HL-60/S4 treated with phorbol 12-myristate 13-acetate at 8.2 ng/mL for 4 days and 3 days (cell line): ENCODE measurements around the gene CDH23.
"Not testable (repeated sequence)": the region's sequence is repeated elsewhere in the genome, so short reads cannot be mapped to it uniquely, and the experiment has no call there.

Experiments used
- in situ Hi-C: fragments of 300-500 bp; cut with MboI; formaldehyde crosslinking; loops from 2 replicates; pipeline ENCODE4 v1.15.0; 2022; ENCODE audit warnings: low sequenced_read_pairs

CDH23 gene

GRCh38 chr10:71396711-71397295, at the start of gene CDH23:
TSS of gene CDH23 (plus strand) at chr10:71396920. CDS start at chr10:71439832, 42,912 bp downstream.
- in situ Hi-C loops, result no loop called here

DNA sequence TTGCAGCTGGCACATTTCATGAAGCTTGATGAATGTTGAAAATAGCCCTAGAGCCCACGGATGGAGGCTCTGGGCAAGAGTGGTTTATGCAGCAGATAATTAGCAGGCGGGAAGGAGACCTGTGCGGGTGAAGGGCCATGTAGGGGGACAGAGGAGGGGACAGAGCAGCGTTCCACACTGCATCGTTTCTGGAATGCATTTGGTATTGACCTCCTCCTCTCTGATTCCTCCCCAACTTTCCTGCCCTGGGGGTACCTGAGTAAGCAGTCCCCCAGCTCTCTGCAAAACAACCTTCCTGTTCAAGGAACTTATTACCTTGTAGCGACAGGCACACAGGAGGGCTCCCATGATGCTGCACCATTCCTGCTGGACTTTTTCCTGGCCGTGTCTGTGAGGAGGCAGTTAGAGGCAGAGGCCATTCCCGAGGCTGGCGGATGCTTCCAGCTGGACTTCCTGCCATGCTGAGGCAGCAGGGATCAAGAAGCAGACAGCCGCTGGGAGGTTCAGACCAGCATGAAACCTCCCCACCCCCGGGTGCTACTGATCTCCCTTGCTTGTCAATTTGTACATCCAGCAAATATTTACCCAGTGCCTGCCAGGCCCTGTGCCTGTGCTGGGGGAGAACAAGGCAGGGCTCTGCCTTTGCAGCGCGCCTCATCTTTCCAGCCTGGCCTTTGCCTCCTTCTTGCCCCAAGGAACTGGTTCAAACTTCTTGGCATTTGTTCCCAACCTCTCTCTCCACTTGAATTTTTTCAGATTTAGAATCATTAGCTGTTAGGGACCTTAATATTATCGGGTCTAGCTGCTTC, 48.9 kb upstream of the CDH23 start:
- in situ Hi-C loops, result no loop called here

DNA sequence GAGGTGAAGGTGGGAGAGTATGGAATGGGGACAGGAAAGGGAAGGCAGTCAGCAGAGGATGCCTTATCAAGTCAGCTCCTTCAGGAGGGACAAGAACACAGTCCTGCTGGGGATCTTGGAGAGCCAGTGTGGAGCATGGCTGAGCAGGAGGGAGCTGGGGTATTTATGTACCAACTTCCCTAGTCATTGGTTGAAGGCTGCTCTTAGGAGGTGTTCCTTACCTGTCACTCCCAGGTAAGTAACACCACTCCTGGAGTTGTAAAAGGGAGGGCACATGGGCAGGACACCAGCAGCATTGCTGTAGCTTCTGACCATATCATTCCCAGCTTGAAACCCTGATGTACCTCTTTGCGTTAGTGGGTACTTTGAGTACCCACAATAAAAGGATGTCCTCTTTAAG, 47.9 kb upstream of the CDH23 start:
- in situ Hi-C loops, result no loop called here

DNA sequence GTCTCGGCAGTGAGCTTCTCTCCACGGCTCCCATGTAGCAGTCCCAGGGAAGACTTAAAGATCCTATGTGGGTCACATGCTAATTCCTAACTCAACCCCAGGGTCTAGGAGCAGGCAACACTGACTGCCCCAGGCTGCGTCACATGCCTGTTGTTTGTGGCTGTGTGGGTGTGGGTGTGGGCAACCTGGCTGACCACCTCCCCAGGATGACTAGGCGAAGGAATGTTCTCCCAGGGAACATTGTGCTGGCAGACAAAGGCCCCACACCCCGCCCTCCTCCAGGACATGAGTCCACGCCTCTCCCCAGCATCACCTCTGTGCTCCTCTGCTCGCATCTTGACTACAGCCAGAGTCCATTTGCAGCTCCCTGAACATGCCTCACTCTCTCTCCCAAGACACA, 47.3 kb upstream of the CDH23 start:
- in situ Hi-C loops, result no loop called here

- in situ Hi-C loops, result no loop called here
These were observed 45.6 kb upstream of the CDH23 start for GRCh38 chr10:71351087-71351486.

GRCh38 chr10:71351628-71352319, 44.9 kb upstream of the CDH23 start:
- in situ Hi-C loops, result no loop called here

DNA sequence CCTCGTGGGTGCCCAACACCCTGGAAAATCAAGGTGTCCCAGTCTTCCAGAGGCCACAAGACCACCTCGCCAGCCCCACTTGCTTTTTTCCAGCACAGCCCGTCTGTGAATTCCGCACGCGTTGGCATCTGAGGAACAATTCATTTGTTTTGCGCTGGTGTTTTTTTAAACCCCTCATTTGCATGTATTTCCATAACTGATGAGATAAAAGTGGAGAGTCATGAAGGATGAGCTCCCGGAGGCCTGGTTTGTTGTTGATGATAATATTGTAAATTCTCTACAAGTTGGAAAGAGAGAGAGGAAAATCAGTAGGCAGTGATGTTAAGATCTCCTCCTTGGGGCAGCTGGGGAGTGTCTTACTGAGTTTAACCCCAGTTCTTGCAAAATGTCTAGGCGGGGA, 43.1 kb upstream of the CDH23 start:
- in situ Hi-C loops, result no loop called here

- in situ Hi-C loops, result no loop called here
These were observed 41.9 kb upstream of the CDH23 start for GRCh38 chr10:71354776-71355175.

DNA sequence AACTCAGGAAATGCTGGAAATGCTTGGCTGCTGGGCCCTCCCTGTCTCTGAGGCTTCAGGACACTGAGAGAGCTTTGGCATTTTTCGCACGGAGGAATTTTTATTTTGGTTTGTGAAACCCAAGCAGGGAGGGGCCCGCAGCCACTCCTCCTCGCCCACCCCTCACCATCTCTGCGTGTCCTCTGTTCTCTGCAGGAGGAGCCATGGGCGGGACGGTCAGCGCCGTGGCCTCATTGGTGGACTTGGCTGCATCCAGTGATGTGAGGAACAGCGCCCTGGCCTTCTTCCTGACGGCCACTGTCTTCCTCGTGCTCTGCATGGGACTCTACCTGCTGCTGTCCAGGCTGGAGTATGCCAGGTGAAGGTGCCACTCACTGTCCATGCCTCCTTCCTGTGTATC, 40.8 kb upstream of the CDH23 start:
- in situ Hi-C loops, result no loop called here

- in situ Hi-C loops, result no loop called here
These were observed 38.9 kb upstream of the CDH23 start for GRCh38 chr10:71357792-71358265.

GRCh38 chr10:71358277-71358676, 38.4 kb upstream of the CDH23 start:
- in situ Hi-C loops, result no loop called here

- in situ Hi-C loops, result not testable (repeated sequence)
These were observed 37.8 kb upstream of the CDH23 start for GRCh38 chr10:71358906-71359305.

GRCh38 chr10:71359364-71360046, 37.2 kb upstream of the CDH23 start:
- in situ Hi-C loops, result no loop called here

DNA sequence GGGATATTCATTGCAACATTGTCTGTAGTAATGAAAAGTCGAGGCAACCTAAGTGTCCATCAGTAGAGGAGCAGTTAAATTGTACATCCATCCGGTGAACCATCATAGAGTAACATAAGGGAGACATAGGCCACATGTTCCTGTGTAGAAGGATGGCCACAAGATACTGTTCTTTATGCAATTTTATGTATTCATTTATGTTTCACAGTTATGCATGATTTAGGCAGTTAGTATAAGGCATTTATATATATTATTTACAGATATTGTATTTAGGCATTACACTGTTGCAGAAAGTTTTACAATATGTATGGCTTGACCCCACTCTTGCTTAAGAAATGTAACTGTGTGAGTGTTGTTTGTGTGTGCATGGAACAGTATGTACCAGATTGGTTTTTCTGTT, 36.0 kb upstream of the CDH23 start:
- in situ Hi-C loops, result no loop called here

GRCh38 chr10:71361581-71361980, 35.1 kb upstream of the CDH23 start:
- in situ Hi-C loops, result no loop called here

DNA sequence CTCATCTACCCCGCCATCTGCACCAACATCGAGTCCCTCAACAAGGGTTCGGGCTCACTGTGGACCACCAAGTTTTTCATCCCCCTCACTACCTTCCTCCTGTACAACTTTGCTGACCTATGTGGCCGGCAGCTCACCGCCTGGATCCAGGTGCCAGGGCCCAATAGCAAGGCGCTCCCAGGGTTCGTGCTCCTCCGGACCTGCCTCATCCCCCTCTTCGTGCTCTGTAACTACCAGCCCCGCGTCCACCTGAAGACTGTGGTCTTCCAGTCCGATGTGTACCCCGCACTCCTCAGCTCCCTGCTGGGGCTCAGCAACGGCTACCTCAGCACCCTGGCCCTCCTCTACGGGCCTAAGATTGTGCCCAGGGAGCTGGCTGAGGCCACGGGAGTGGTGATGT, 34.6 kb upstream of the CDH23 start:
- in situ Hi-C loops, result no loop called here

DNA sequence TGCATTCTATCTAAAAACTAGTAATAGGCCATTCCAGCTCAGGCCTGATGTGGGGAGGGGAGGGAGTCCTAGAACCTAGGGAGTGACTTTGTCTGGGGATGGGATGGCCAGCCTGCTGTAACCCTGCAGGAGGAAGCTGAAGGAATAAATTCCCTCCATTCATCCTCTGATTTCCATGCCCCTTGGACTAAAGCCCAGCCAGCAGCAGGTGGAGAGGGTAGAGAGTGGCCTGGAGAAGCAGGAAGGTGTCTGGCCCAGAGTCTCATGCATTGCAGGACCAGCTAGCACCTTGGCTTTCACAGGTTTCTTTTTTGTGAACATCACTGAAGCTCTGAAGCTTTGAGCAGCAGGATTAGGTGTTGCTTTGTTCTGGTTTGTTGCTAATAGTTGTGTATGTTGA, 32.8 kb upstream of the CDH23 start:
- in situ Hi-C loops, result no loop called here

GRCh38 chr10:71365366-71365765, 31.4 kb upstream of the CDH23 start:
- in situ Hi-C loops, result no loop called here

GRCh38 chr10:71366690-71367089, 30.0 kb upstream of the CDH23 start:
- in situ Hi-C loops, result no loop called here

- in situ Hi-C loops, result no loop called here
These were observed 29.4 kb upstream of the CDH23 start for GRCh38 chr10:71367271-71367670.

- in situ Hi-C loops, result no loop called here
These were observed 28.5 kb upstream of the CDH23 start for GRCh38 chr10:71368176-71368575.
